ENCODE data around the gene LCE5A. TPM values are rescaled to one million over a fixed set of nuclear protein-coding genes. Genes with fewer than 3 reads are reported as not detected.
A peak's percentile ranks its signal among the peaks of the same experiment; 100 is the strongest.

The LCE5A gene
- total RNA-seq, 1 experiment from 2014 or later = not detected

DNA sequence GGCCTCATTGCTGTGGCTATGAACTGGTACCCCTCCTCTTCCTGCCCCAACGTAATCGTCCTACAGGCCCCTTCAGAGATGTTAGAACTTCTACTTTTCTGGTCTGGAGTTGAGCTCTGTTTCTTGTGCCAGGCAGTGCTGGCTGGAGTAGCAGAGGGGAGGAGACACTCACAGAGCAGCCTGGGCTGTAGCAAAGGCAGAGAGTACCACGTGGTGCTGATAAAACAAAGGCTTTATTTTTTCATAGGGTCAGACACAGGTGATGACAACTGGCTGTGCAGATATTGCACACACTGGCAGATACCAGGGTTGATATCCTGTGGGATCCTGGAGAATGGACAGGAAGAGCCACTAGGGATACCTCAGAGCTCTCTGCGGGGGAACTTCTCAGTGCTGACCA, 26.9 kb downstream of the LCE5A start:
- H3K9me3 ChIP-seq (ENCODE audit: low read length) = 0 out of 2 replicates have a peak, but pooled peaks cover 3% of the 10 kb centered on the region
- no peak overlapping the region for H3K9ac ChIP-seq (ENCODE audit: low read length)
- intact Hi-C loops (cut with micrococcal nuclease) = no loop called here
- no peaks in the 10 kb centered on the region for H3F3A ChIP-seq (ENCODE audit: low read length, unreplicated experiment)
- H2AFZ ChIP-seq (ENCODE audit: low read length) = no peak overlapping the region
- H3K27ac ChIP-seq (ENCODE audit: low read length) = no peak overlapping the region
- H3K4me3 ChIP-seq (ENCODE audit: low read length) = no peak overlapping the region
- no peaks in the 10 kb centered on the region for H3K36me3 ChIP-seq (ENCODE audit: low read depth, low read length)
- no peaks in the 10 kb centered on the region for H4K20me1 ChIP-seq (ENCODE audit: low read length)
- no peak overlapping the region for H3K4me2 ChIP-seq (ENCODE audit: low read length)
- DNase-seq (no peak), ATAC-seq (no peak)
- H3K79me2 ChIP-seq (ENCODE audit: low read length) = no peaks in the 10 kb centered on the region
- no peaks in the 10 kb centered on the region for H3K4me1 ChIP-seq (ENCODE audit: insufficient read depth, low read length)
- H3K9me2 ChIP-seq (replicated peaks; ENCODE audit: low read length) = no peaks in the 10 kb centered on the region
- ChIA-PET CTCF (no interaction called here), POLR2A (ENCODE audit: unreplicated experiment) (no interaction called here)
- TF ChIP-seq EZH2 (IDR thresholded peaks at IDR 0.05; ENCODE audit: low read length, unreplicated experiment) = no peak
- TF ChIP-seq, protein P1, sequence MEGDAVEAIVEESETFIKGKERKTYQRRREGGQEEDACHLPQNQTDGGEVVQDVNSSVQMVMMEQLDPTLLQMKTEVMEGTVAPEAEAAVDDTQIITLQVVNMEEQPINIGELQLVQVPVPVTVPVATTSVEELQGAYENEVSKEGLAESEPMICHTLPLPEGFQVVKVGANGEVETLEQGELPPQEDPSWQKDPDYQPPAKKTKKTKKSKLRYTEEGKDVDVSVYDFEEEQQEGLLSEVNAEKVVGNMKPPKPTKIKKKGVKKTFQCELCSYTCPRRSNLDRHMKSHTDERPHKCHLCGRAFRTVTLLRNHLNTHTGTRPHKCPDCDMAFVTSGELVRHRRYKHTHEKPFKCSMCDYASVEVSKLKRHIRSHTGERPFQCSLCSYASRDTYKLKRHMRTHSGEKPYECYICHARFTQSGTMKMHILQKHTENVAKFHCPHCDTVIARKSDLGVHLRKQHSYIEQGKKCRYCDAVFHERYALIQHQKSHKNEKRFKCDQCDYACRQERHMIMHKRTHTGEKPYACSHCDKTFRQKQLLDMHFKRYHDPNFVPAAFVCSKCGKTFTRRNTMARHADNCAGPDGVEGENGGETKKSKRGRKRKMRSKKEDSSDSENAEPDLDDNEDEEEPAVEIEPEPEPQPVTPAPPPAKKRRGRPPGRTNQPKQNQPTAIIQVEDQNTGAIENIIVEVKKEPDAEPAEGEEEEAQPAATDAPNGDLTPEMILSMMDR (conservative IDR thresholded peaks at IDR 0.05; ENCODE audit: low read depth, low read length) = no peak
- TF ChIP-seq EZH2phosphoT487 (IDR thresholded peaks at IDR 0.05; ENCODE audit: borderline replicate concordance, low read length) = no peak
- peaks cover 28% of the 10 kb centered on the region for H3K27me3 ChIP-seq (ENCODE audit: low read length)
- no TSS peak for BruUV-seq (replicated peaks)

DNA sequence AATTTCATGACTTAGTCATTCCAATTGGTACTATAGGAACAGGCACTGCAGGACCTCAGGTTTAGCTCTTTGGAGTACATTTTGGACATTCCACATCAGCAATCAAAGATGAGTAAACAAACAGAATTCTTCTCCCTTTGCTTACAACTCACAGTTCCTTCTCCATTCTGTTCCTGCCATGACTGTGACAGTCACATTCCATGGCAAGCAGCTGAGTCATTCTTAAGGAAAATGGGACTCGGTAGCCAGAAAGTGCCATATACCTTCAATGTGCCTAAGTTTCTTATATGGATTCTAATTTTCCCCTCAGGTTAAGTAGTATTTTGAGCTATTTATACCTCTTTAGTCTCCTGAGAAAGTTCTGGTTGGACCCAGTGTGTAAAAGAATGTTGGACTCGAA, 29.3 kb downstream of the LCE5A start:
- Histone ChIP-seq H3F3A (ENCODE audit: low read length, unreplicated experiment) (no peaks in the 10 kb centered on the region), H3K27me3 (ENCODE audit: low read length) (peaks cover 20% of the 10 kb centered on the region), H3K4me3 (ENCODE audit: low read length) (no peak overlapping the region), H3K9me2 (replicated peaks; ENCODE audit: low read length) (no peaks in the 10 kb centered on the region), H3K27ac (ENCODE audit: low read length) (no peak overlapping the region), H3K9me3 (ENCODE audit: low read length) (0 out of 2 replicates have a peak, but pooled peaks cover 3% of the 10 kb centered on the region), H4K20me1 (ENCODE audit: low read length) (no peaks in the 10 kb centered on the region), H2AFZ (ENCODE audit: low read length) (no peak overlapping the region), H3K4me2 (ENCODE audit: low read length) (no peak overlapping the region), H3K36me3 (ENCODE audit: low read depth, low read length) (no peaks in the 10 kb centered on the region), H3K79me2 (ENCODE audit: low read length) (no peaks in the 10 kb centered on the region), H3K9ac (ENCODE audit: low read length) (no peak overlapping the region), H3K4me1 (ENCODE audit: insufficient read depth, low read length) (no peaks in the 10 kb centered on the region)
- ATAC-seq (no peak), DNase-seq (no peak)
- intact Hi-C loops (cut with micrococcal nuclease) = no loop called here
- BruUV-seq (replicated peaks) = no TSS peak
- POLR2A ChIA-PET (ENCODE audit: unreplicated experiment) = no interaction called here
- CTCF ChIA-PET = no interaction called here
- TF ChIP-seq, protein P1 (conservative IDR thresholded peaks at IDR 0.05; ENCODE audit: low read depth, low read length) = no peak
- TF ChIP-seq EZH2 (IDR thresholded peaks at IDR 0.05; ENCODE audit: low read length, unreplicated experiment) (no peak), EZH2phosphoT487 (IDR thresholded peaks at IDR 0.05; ENCODE audit: borderline replicate concordance, low read length) (no peak)

DNA sequence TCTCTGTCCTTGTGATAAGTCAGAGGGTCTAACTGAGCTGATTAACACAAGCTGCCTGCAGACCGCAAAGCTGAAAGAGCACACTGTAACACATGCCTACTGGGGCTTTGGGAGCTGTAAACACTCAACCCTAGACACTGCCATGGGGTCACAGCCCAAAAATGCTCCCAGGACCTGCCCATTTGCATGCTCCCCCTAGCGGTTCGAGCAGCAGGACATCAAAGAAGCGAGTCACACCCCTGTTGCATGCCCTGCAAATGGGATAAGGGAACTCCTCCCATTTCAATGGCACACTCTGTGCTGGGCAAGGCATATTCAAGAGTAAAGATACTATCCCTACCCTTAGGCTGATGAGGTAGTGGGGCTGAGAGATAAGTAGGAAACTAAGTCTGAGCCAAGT, 33.2 kb downstream of the LCE5A start:
- ATAC-seq (no peak), DNase-seq (peak; percentile 14)
- no peaks in the 10 kb centered on the region for H4K20me1 ChIP-seq (ENCODE audit: low read length)
- no peak overlapping the region for H3K27ac ChIP-seq (ENCODE audit: low read length)
- BruUV-seq (replicated peaks) = no TSS peak
- ChIA-PET POLR2A (ENCODE audit: unreplicated experiment) (no interaction called here), CTCF (no interaction called here)
- H3K27me3 ChIP-seq (ENCODE audit: low read length) = no peaks in the 10 kb centered on the region
- H3F3A ChIP-seq (ENCODE audit: low read length, unreplicated experiment) = no peaks in the 10 kb centered on the region
- H3K9me3 ChIP-seq (ENCODE audit: low read length) = 0 out of 2 replicates have a peak, but pooled peaks cover 3% of the 10 kb centered on the region
- H3K4me3 ChIP-seq (ENCODE audit: low read length) = no peak overlapping the region
- no peaks in the 10 kb centered on the region for H3K36me3 ChIP-seq (ENCODE audit: low read depth, low read length)
- no peaks in the 10 kb centered on the region for H3K4me1 ChIP-seq (ENCODE audit: insufficient read depth, low read length)
- H3K9me2 ChIP-seq (replicated peaks; ENCODE audit: low read length) = no peaks in the 10 kb centered on the region
- H3K9ac ChIP-seq (ENCODE audit: low read length) = no peak overlapping the region
- TF ChIP-seq EZH2 (IDR thresholded peaks at IDR 0.05; ENCODE audit: low read length, unreplicated experiment) (no peak), EZH2phosphoT487 (IDR thresholded peaks at IDR 0.05; ENCODE audit: borderline replicate concordance, low read length) (no peak)
- TF ChIP-seq, protein P1 (conservative IDR thresholded peaks at IDR 0.05; ENCODE audit: low read depth, low read length) = peak; percentile 62
- H3K79me2 ChIP-seq (ENCODE audit: low read length) = no peaks in the 10 kb centered on the region
- no peak overlapping the region for H2AFZ ChIP-seq (ENCODE audit: low read length)
- intact Hi-C loops (cut with micrococcal nuclease) = no loop called here
- H3K4me2 ChIP-seq (ENCODE audit: low read length) = no peak overlapping the region

All from PC-3 (cell line).